Stimulated activated CD8-positive, alpha-beta memory T cell treated with anti-CD3 and anti-CD28 coated beads, Interleukin-15, amount 100 ng/mL, for 4 hours (primary cell): Measurements from ENCODE around the gene VPS37D.

Source experiments
- DNase-seq, 2 donors: peaks; one replicate each; pipeline ENCODE4 v3.0.0-alpha.2; 2020; ENCODE audit warnings: low read depth in 2 of 2

VPS37D gene

GRCh38 chr7:73680501-73680900, 12.9 kb downstream of the VPS37D start:
- no peak for DNase-seq

- no peak for DNase-seq
Observed at GRCh38 chr7:73681031-73681430, 13.4 kb downstream of the VPS37D start.

- DNase-seq: no peak
Observed at GRCh38 chr7:73682745-73683055, 15.1 kb downstream of the VPS37D start.

- peak; percentile 91 to 93 for DNase-seq
Observed at GRCh38 chr7:73683056-73683787, 15.6 kb downstream of the VPS37D start, which contains the start of the genes BUD23 and DNAJC30. TSS of gene BUD23 (plus strand) at chr7:73683597. CDS start at chr7:73683626, 29 bp downstream. TSS of gene DNAJC30 (minus strand) at chr7:73683453. CDS start at chr7:73683423, 30 bp downstream.

GRCh38 chr7:73683788-73684693, 16.4 kb downstream of the VPS37D start:
- no peak for DNase-seq

- DNase-seq: no peak
Observed at GRCh38 chr7:73685311-73685710, 17.7 kb downstream of the VPS37D start.

GRCh38 chr7:73688288-73688687, 20.7 kb downstream of the VPS37D start:
- DNase-seq: no peak

- no peak for DNase-seq
Observed at GRCh38 chr7:73690646-73691045, 23.0 kb downstream of the VPS37D start.

- no peak for DNase-seq
Observed at GRCh38 chr7:73696372-73696771, 28.7 kb downstream of the VPS37D start.

- DNase-seq: no peak
Observed at GRCh38 chr7:73698410-73698809, 30.8 kb downstream of the VPS37D start.

GRCh38 chr7:73699370-73700068, 31.9 kb downstream of the VPS37D start:
- no peak for DNase-seq

GRCh38 chr7:73700069-73700423, 32.4 kb downstream of the VPS37D start:
- DNase-seq: no peak

GRCh38 chr7:73700581-73701134, 33.0 kb downstream of the VPS37D start:
- no peak for DNase-seq

- no peak for DNase-seq
Observed at GRCh38 chr7:73701357-73701995, 33.8 kb downstream of the VPS37D start.

- no peak for DNase-seq
Observed at GRCh38 chr7:73702226-73702625, 34.6 kb downstream of the VPS37D start.

- no peak for DNase-seq
Observed at GRCh38 chr7:73702665-73703064, 35.0 kb downstream of the VPS37D start.

- DNase-seq: no peak
Observed at GRCh38 chr7:73703225-73703624, 35.6 kb downstream of the VPS37D start.

- DNase-seq: no peak
Observed at GRCh38 chr7:73703757-73704639, 36.4 kb downstream of the VPS37D start.

- DNase-seq: no peak
Observed at GRCh38 chr7:73704640-73705550, 37.3 kb downstream of the VPS37D start.

GRCh38 chr7:73705551-73705920, 37.9 kb downstream of the VPS37D start:
- no peak for DNase-seq
